Esophagus squamous epithelium (tissue), 5 donors: Measurements from ENCODE around the gene OPA3. TPM values are rescaled to one million over a fixed set of nuclear protein-coding genes. Genes with fewer than 3 reads are reported as not detected.
A peak's percentile ranks its signal among the peaks of the same experiment; 100 is the strongest.

Experiments
- DNase-seq: peaks from one replicate; lab custom pipeline; 2025; lab: John Stamatoyannopoulos, UW
- H3K27ac ChIP-seq, 4 donors: fragments of 200-600 bp; sonication (generic); one replicate each; pipeline ENCODE4 v1.5.1; 2016 to 2019; ENCODE audit warnings: mild to moderate bottlenecking in 1 of 4
- H3K27me3 ChIP-seq, 4 donors: fragments of 200-600 bp; sonication (generic); 1 replicate in 3 of 4; 2 replicates in 1 of 4; pipeline versions ENCODE4 v1.5.1 to v1.6.0; 2017 to 2021; ENCODE audit warnings: antibody characterized with exemption in 1 of 4
- H3K36me3 ChIP-seq, 3 donors: fragments of 200-600 bp; sonication (generic); one replicate each; pipeline ENCODE4 v1.5.1; 2016 to 2019
- H3K4me1 ChIP-seq, 3 donors: fragments of 200-600 bp; sonication (generic); one replicate each; pipeline ENCODE4 v1.5.1; 2017 to 2019
- H3K4me3 ChIP-seq, 4 donors: fragments of 200-600 bp; sonication (generic); 1 replicate in 3 of 4; 2 replicates in 1 of 4; pipeline ENCODE4 v1.5.1; 2016 to 2019; ENCODE audit warnings: mild to moderate bottlenecking in 2 of 4, moderate library complexity in 1 of 4
- H3K9me3 ChIP-seq, 3 donors: fragments of 200-600 bp; sonication (generic); one replicate each; pipeline ENCODE4 v1.5.1; 2016 to 2019
- CTCF ChIP-seq, 6 experiments: fragments of 450-650 bp in 4 of 6; fragments of 200-600 bp in 2 of 6; sonication (generic) in 2 of 6; IDR thresholded peaks; one replicate each; pipeline ENCODE4 v1.5.1; 2016 to 2019; ENCODE audit warnings: antibody characterized with exemption in 6 of 6, mild to moderate bottlenecking in 4 of 6, moderate library complexity in 4 of 6
- POLR2A ChIP-seq, 4 donors: fragments of 450-650 bp; IDR thresholded peaks; one replicate each; pipeline ENCODE4 v1.6.1; 2017; ENCODE audit warnings: antibody characterized with exemption in 4 of 4, mild to moderate bottlenecking in 4 of 4, moderate library complexity in 3 of 4
- WGBS, 2 donors: methylation state at CpG; one replicate each; pipeline ENCODE4 v1.1.5; 2018; 5-methylcytosine and 5-hydroxymethylcytosine counted together
- intact Hi-C: fragments of 100-400 bp; cut with DNase I; formaldehyde crosslinking; loops from one replicate; pipeline ENCODE4 v1.15.0; 2022
- total RNA-seq, 4 donors: library from RNA; depleted of rRNA; stranded (reverse); fragments of >200 nt; gene quantifications; one replicate each; pipeline ENCODE4 v1.1.0, GENCODE V29; 2016
- donor health status: DM: yes; HTN: yes; CAD: no.

The OPA3 gene
- total RNA-seq, 4 donors from 2014 or later, result 4.7 to 12.4 (median 10.1) TPM

DNA sequence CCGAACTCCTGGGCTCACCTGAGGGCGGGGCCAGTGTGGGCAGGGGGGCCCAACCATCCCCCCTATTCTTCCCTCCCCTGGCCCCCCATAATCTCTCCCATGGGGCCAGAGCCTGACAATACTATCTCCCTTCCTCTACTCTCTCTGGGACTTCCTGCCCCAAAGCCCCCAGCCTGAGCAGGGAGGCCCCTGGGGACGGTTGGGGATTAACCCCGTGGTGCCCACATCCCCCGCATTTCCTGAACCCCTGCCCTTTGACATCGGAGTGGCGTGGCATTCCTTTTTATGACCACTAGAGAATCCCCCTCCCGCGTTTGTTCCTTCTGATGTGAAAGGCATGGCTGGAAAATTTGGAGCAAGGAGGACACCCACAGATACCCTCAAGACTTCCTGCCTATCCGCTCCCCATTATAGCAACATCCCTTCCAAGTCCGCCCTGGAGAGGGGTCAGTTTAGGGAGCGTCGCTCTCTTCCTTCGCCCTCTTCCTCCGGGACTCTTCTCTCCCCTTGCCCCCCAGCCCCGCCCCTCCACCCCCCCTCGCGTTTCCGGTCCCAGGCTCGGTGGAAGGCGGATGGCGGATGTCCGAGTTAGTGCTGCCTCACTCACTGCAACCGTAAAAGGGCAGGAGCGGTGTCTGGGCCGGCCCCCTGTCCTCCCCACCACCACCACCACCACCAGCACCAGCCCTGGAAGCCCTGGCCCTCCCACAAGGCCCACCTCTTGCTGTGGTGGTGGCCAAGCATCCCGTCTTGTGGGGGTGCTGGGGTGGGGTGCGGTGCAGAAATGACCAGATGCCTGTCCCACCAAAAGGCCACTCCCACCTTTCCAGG, 75.5 kb downstream of the OPA3 start:
- intact Hi-C loops, result no loop called here
- peak overlapping the region; percentile 94 to 98 (median 96) for H3K27ac ChIP-seq
- 6 to 10% methylated on average over 11 to 14 of the region's 28 CpGs for WGBS, 2 donors
- H3K27me3 ChIP-seq, result no peaks in the 10 kb centered on the region
- no peaks in the 10 kb centered on the region for H3K9me3 ChIP-seq
- TF ChIP-seq CTCF (IDR thresholded peaks at IDR 0.05), result peak in 3 of 6 experiments; percentile 11 to 18 (median 13)
- TF ChIP-seq POLR2A (IDR thresholded peaks at IDR 0.05), result peak in 1 of 4 donors; percentile 58
- H3K4me3 ChIP-seq, result peak overlapping the region; percentile 88 to 100 (median 95)
- DNase-seq, result no peak
- no peaks in the 10 kb centered on the region for H3K36me3 ChIP-seq
- peaks cover 22 to 79% (median 36%) of the 10 kb centered on the region in 3 donors for H3K4me1 ChIP-seq

DNA sequence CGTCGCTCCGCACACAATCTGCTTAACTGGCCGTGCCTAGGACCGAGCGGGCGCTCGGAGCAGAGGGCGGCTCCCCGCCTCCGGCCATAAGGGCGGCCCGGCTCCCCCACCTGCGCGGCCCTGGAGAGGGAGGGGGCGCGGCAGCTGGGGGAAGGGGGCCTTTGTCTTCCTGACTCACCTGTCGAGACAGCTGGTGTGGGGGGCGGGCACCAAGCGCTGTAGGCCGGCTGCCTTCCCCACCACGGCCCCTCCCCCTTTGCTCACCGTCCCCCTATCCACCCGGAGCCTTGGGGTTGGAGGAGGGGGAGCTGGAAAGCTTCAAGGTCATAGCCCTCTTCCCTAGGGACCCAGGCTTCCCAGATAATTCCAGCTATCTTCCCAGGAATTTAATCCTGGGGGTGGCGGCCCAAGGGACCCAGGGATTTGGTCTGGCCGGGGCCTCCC, 76.2 kb downstream of the OPA3 start:
- Histone ChIP-seq H3K27me3 (no peaks in the 10 kb centered on the region), H3K27ac (peak overlapping the region; percentile 94 to 98 (median 96)), H3K4me3 (peak overlapping the region; percentile 88 to 100 (median 95)), H3K9me3 (no peaks in the 10 kb centered on the region), H3K4me1 (peaks cover 18 to 73% (median 29%) of the 10 kb centered on the region in 3 donors), H3K36me3 (no peaks in the 10 kb centered on the region)
- TF ChIP-seq CTCF (IDR thresholded peaks at IDR 0.05) (no peak), POLR2A (IDR thresholded peaks at IDR 0.05) (no peak)
- no CpG with 5 or more reads among the region's 26 CpGs for WGBS, 2 donors
- intact Hi-C loops, result no loop called here
- DNase-seq, result no peak

- no peaks in the 10 kb centered on the region for H3K9me3 ChIP-seq
- 0% methylated on average over 2 to 7 of the region's 22 CpGs for WGBS, 2 donors
- TF ChIP-seq POLR2A (IDR thresholded peaks at IDR 0.05) (no peak), CTCF (IDR thresholded peaks at IDR 0.05) (no peak)
- peaks cover 18 to 68% (median 28%) of the 10 kb centered on the region in 3 donors for H3K4me1 ChIP-seq
- no peak for DNase-seq
- no peaks in the 10 kb centered on the region for H3K36me3 ChIP-seq
- H3K27ac ChIP-seq, result peak overlapping the region; percentile 94 to 98 (median 96)
- intact Hi-C loops, result no loop called here
- peak overlapping the region; percentile 88 to 100 (median 95) for H3K4me3 ChIP-seq
- no peaks in the 10 kb centered on the region for H3K27me3 ChIP-seq
Observed at GRCh38 chr19:45507872-45508416, 76.7 kb downstream of the OPA3 start.

- WGBS, 2 donors, result 3% methylated on average over 6 to 13 of the region's 65 CpGs
- H3K4me3 ChIP-seq, result peak within 1 kb of the TSS; percentile 88 to 100 (median 95)
- DNase-seq, result peak; percentile 48
- intact Hi-C loops, result no loop called here
- H3K4me1 ChIP-seq, result peaks cover 18 to 61% (median 26%) of the 10 kb centered on the region in 3 donors
- peak within 1 kb of the TSS; percentile 94 to 98 (median 96) for H3K27ac ChIP-seq
- no peaks in the 10 kb centered on the region for H3K27me3 ChIP-seq
- no peaks in the 10 kb centered on the region for H3K9me3 ChIP-seq
- no peaks in the 10 kb centered on the region for H3K36me3 ChIP-seq
- TF ChIP-seq CTCF (IDR thresholded peaks at IDR 0.05) (peak in 2 of 6 experiments; percentile 9 to 43), POLR2A (IDR thresholded peaks at IDR 0.05) (peak in 3 of 4 donors; percentile 96 to 98 (median 98))
Observed at GRCh38 chr19:45506989-45507871, 77.4 kb downstream of the OPA3 start, which contains the start of gene VASP. Gene VASP, plus strand, starts transcription at chr19:45507479. Its CDS starts 293 bp downstream, at chr19:45507772.
